ENCODE measurements around the gene CDHR4. TPM values are rescaled to one million over a fixed set of nuclear protein-coding genes. Genes with fewer than 3 reads are reported as not detected.

The CDHR4 gene
- total and polyA plus RNA-seq, 9 of the 15 experiments (the other 6 are each of a cell fraction or from before 2014, with no cell fraction given): 0.21 TPM; not detected in 8

DNA sequence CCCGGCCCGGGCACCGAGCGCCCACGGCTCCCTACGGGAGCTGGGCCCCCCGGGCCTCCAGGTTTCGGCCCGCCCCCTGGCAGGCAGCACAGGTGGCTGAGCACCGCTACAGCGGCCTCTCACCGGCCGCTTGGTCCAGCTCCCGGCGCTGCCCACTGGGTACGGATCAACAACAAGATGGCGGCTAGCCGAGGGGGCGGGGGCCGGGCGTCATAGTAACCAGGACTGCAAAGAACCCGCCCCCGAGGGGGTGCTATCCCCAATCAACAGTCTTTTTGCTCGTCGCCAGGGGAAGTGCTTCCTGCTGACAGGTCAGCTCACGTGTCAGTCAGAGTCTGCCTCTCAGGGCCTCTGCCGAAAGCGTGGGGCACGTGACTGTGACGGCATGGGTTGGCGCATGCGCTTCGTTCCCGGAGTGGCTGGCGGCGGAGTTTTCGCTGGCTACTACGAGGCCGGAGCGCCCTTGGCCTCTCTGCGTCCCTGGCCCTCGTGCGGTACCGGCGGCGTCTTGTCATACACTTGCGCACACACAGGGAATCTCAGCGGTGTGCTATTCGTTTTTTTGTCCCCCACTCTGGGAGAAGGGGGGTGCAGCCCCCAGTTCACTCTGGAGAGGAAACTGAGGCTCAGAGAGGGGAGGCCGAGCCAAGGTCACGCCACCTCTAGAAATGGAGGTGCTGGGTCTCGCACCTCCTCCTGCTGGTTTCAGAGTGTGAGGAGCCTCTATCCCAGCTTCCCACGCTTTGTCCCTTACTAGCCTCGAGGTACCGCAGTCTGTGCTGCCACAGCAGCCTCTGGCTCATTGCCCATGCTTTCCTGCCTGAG is 13.1 kb downstream of the CDHR4 start, which contains the start of gene IP6K1 (continued):
- TF ChIP-seq, protein P1, sequence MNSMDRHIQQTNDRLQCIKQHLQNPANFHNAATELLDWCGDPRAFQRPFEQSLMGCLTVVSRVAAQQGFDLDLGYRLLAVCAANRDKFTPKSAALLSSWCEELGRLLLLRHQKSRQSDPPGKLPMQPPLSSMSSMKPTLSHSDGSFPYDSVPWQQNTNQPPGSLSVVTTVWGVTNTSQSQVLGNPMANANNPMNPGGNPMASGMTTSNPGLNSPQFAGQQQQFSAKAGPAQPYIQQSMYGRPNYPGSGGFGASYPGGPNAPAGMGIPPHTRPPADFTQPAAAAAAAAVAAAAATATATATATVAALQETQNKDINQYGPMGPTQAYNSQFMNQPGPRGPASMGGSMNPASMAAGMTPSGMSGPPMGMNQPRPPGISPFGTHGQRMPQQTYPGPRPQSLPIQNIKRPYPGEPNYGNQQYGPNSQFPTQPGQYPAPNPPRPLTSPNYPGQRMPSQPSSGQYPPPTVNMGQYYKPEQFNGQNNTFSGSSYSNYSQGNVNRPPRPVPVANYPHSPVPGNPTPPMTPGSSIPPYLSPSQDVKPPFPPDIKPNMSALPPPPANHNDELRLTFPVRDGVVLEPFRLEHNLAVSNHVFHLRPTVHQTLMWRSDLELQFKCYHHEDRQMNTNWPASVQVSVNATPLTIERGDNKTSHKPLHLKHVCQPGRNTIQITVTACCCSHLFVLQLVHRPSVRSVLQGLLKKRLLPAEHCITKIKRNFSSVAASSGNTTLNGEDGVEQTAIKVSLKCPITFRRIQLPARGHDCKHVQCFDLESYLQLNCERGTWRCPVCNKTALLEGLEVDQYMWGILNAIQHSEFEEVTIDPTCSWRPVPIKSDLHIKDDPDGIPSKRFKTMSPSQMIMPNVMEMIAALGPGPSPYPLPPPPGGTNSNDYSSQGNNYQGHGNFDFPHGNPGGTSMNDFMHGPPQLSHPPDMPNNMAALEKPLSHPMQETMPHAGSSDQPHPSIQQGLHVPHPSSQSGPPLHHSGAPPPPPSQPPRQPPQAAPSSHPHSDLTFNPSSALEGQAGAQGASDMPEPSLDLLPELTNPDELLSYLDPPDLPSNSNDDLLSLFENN (IDR thresholded peaks at IDR 0.05; ENCODE audit: low read depth in 2 of 2, low read length in 2 of 2): no peak
- TF ChIP-seq NR4A1 (CRISPR knock-in tag; IDR thresholded peaks at IDR 0.05) (no peak), NR4A1 (tag; IDR thresholded peaks at IDR 0.05) (peak; percentile 72; the same call in 1 of the 2 replicates), SMC3 (conservative IDR thresholded peaks at IDR 0.05; ENCODE audit: insufficient read depth, low read depth, low read length) (no peak), ZNF77 (CRISPR knock-in tag; IDR thresholded peaks at IDR 0.05) (no peak), SAFB2 (IDR thresholded peaks at IDR 0.05; ENCODE audit: borderline replicate concordance, low read depth, low read length, severe bottlenecking) (no peak), CCAR2 (IDR thresholded peaks at IDR 0.05; ENCODE audit: low read depth, low read length) (no peak), GABPB1 (CRISPR knock-in tag; IDR thresholded peaks at IDR 0.05) (peak; percentile 74), PRPF4 (IDR thresholded peaks at IDR 0.05; ENCODE audit: insufficient read depth, low read depth, low read length, poor library complexity, severe bottlenecking) (no peak), FOS (IDR thresholded peaks at IDR 0.05; ENCODE audit: extremely low read depth, insufficient read length) (peak; percentile 94), MTA2 (IDR thresholded peaks at IDR 0.05; ENCODE audit: low read depth) (no peak), PURB (CRISPR knock-in tag; IDR thresholded peaks at IDR 0.05; ENCODE audit: low read depth) (no peak)
- TF ChIP-seq, protein P2, sequence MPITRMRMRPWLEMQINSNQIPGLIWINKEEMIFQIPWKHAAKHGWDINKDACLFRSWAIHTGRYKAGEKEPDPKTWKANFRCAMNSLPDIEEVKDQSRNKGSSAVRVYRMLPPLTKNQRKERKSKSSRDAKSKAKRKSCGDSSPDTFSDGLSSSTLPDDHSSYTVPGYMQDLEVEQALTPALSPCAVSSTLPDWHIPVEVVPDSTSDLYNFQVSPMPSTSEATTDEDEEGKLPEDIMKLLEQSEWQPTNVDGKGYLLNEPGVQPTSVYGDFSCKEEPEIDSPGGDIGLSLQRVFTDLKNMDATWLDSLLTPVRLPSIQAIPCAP (CRISPR knock-in tag; IDR thresholded peaks at IDR 0.05; ENCODE audit: borderline replicate concordance): no peak
- TF ChIP-seq, protein P3, sequence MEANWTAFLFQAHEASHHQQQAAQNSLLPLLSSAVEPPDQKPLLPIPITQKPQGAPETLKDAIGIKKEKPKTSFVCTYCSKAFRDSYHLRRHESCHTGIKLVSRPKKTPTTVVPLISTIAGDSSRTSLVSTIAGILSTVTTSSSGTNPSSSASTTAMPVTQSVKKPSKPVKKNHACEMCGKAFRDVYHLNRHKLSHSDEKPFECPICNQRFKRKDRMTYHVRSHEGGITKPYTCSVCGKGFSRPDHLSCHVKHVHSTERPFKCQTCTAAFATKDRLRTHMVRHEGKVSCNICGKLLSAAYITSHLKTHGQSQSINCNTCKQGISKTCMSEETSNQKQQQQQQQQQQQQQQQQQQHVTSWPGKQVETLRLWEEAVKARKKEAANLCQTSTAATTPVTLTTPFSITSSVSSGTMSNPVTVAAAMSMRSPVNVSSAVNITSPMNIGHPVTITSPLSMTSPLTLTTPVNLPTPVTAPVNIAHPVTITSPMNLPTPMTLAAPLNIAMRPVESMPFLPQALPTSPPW (CRISPR knock-in tag; IDR thresholded peaks at IDR 0.05): peak; percentile 69
- TF ChIP-seq, protein P4, sequence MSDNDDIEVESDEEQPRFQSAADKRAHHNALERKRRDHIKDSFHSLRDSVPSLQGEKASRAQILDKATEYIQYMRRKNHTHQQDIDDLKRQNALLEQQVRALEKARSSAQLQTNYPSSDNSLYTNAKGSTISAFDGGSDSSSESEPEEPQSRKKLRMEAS (CRISPR knock-in tag; IDR thresholded peaks at IDR 0.05): peak; percentile 92
- TF ChIP-seq, protein P5, sequence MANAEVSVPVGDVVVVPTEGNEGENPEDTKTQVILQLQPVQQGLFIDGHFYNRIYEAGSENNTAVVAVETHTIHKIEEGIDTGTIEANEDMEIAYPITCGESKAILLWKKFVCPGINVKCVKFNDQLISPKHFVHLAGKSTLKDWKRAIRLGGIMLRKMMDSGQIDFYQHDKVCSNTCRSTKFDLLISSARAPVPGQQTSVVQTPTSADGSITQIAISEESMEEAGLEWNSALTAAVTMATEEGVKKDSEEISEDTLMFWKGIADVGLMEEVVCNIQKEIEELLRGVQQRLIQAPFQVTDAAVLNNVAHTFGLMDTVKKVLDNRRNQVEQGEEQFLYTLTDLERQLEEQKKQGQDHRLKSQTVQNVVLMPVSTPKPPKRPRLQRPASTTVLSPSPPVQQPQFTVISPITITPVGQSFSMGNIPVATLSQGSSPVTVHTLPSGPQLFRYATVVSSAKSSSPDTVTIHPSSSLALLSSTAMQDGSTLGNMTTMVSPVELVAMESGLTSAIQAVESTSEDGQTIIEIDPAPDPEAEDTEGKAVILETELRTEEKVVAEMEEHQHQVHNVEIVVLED (CRISPR knock-in tag; IDR thresholded peaks at IDR 0.05): no peak; the same call in 1 of the 2 replicates
- TF ChIP-seq, protein P6, sequence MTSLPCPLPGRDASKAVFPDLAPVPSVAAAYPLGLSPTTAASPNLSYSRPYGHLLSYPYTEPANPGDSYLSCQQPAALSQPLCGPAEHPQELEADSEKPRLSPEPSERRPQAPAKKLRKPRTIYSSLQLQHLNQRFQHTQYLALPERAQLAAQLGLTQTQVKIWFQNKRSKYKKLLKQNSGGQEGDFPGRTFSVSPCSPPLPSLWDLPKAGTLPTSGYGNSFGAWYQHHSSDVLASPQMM (CRISPR knock-in tag; IDR thresholded peaks at IDR 0.05): no peak
